ENCODE data around the gene APC2.

DNA sequence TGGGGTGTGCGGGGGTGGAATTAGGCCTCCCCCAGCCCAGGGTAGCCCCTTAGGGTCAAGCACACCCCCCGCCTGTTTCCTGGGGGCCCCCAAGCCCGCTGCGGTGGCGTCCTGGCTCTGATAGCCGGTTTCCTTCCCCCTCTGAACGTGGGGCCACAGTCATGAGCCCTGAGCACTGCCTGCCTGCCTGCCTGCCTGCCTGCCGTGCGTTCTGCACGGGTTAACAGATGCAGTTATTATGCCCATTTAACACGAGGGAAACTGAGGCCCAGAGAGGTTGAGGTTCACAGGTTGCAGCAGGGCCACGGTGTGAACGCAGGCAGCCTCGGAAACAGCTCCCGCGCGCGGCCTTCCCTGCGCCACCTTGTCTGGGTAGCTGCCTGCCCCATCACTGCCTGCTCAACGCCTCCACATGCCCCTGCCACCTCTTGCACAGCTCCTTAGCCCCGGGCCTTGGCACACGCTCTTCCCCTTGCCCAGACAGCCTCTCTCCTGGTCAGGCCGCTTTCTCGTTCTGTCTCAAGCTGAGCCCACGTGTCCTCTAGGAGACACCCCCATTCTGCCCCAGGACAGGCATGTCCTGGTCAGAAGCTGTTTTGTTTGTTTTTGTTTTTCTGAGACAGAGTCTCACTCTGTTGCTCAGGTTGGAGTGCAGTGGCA, 47.4 kb upstream of the APC2 start:
- TF ChIP-seq POLR2A (IDR thresholded peaks at IDR 0.05; ENCODE audit: low read depth): no peak
- TF ChIP-seq, protein P1, sequence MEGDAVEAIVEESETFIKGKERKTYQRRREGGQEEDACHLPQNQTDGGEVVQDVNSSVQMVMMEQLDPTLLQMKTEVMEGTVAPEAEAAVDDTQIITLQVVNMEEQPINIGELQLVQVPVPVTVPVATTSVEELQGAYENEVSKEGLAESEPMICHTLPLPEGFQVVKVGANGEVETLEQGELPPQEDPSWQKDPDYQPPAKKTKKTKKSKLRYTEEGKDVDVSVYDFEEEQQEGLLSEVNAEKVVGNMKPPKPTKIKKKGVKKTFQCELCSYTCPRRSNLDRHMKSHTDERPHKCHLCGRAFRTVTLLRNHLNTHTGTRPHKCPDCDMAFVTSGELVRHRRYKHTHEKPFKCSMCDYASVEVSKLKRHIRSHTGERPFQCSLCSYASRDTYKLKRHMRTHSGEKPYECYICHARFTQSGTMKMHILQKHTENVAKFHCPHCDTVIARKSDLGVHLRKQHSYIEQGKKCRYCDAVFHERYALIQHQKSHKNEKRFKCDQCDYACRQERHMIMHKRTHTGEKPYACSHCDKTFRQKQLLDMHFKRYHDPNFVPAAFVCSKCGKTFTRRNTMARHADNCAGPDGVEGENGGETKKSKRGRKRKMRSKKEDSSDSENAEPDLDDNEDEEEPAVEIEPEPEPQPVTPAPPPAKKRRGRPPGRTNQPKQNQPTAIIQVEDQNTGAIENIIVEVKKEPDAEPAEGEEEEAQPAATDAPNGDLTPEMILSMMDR (IDR thresholded peaks at IDR 0.05): no peak
